Neural cell (in vitro differentiated cells): Measurements from ENCODE around the gene ALB. TPM values are rescaled to one million over a fixed set of nuclear protein-coding genes. Genes with fewer than 3 reads are reported as not detected.

Experiments used
- H2AFZ ChIP-seq: fragments of 200-600, 300-800 bp; sonication (generic), shearing (Covaris generic); 2 replicates; pipeline ENCODE4 v1.6.0; 2014; ENCODE audit warnings: low read depth, mild to moderate bottlenecking, antibody characterized with exemption, low read length, moderate library complexity
- H3F3A ChIP-seq: fragments of 200-600 bp; shearing (Covaris generic); 2 replicates; pipeline ENCODE4 v1.6.1; 2016; ENCODE audit warnings: mild to moderate bottlenecking, moderate library complexity, mixed read lengths, antibody characterized with exemption, low read length; ENCODE audit not compliant: insufficient read depth, poor library complexity, severe bottlenecking
- H3K27ac ChIP-seq: fragments of 200-600, 300-800 bp; sonication (generic), shearing (Covaris generic); 2 replicates; pipeline ENCODE4 v1.5.1; 2014; ENCODE audit warnings: mild to moderate bottlenecking, low read length, moderate library complexity
- H3K27me3 ChIP-seq: fragments of 300-800, 200-600 bp; sonication (generic), shearing (Covaris generic); 2 replicates; pipeline ENCODE4 v1.6.0; 2014; ENCODE audit warnings: mild to moderate bottlenecking, low read depth, low read length, moderate library complexity; ENCODE audit not compliant: insufficient read depth
- H3K36me3 ChIP-seq: fragments of 300-800, 200-600 bp; sonication (generic), shearing (Covaris generic); 2 replicates; pipeline ENCODE4 v1.5.1; 2014; ENCODE audit warnings: mild to moderate bottlenecking, antibody characterized with exemption, low read length, moderate library complexity; ENCODE audit not compliant: insufficient read depth
- H3K4me2 ChIP-seq: fragments of 300-800, 200-600 bp; sonication (generic), shearing (Covaris generic); 2 replicates; pipeline ENCODE4 v1.6.0; 2014; ENCODE audit warnings: mild to moderate bottlenecking, low read length
- H3K4me3 ChIP-seq: fragments of 300-800, 200-600 bp; sonication (generic), shearing (Covaris generic); 2 replicates; pipeline ENCODE4 v1.5.1; 2014; ENCODE audit warnings: mild to moderate bottlenecking, low read length, moderate library complexity
- H3K79me2 ChIP-seq: fragments of 200-600 bp; shearing (Covaris generic); replicated peaks from 2 replicates; pipeline ENCODE4 v1.6.0; 2014; ENCODE audit warnings: mild to moderate bottlenecking, low read length, moderate library complexity; ENCODE audit not compliant: insufficient read depth
- H3K9ac ChIP-seq: fragments of 300-800, 200-600 bp; sonication (generic), shearing (Covaris generic); 2 replicates; pipeline ENCODE4 v1.6.1; 2016; ENCODE audit warnings: mild to moderate bottlenecking, low read length, mixed read lengths
- H3K9me2 ChIP-seq: fragments of 200-600 bp; shearing (Covaris generic); 2 replicates; pipeline ENCODE4 v1.6.1; 2016; ENCODE audit warnings: mild to moderate bottlenecking, low read length, mixed read lengths; ENCODE audit not compliant: insufficient read depth
- H3K9me3 ChIP-seq: fragments of 200-600, 300-800 bp; sonication (generic), shearing (Covaris generic); 2 replicates; pipeline ENCODE4 v1.6.1; 2016; ENCODE audit warnings: mild to moderate bottlenecking, mixed run types, low read length, moderate library complexity, mixed read lengths
- H4K20me1 ChIP-seq: fragments of 200-600 bp; shearing (Covaris generic); 2 replicates; pipeline ENCODE4 v1.6.1; 2016; ENCODE audit warnings: mild to moderate bottlenecking, mixed run types; ENCODE audit not compliant: insufficient read depth
- CTCF ChIP-seq: fragments of 450-650 bp; IDR thresholded peaks from 2 replicates; pipeline ENCODE4 v1.5.1; 2014; ENCODE audit warnings: antibody characterized with exemption, mild to moderate bottlenecking, moderate library complexity; ENCODE audit not compliant: poor library complexity, severe bottlenecking
- EP300 ChIP-seq: fragments of 450-650 bp; conservative IDR thresholded peaks from 2 replicates; pipeline ENCODE4 v1.6.1; 2014; ENCODE audit warnings: antibody characterized with exemption, mild to moderate bottlenecking, moderate library complexity; ENCODE audit not compliant: poor library complexity, severe bottlenecking
- EZH2 ChIP-seq: fragments of 200-600, 300-800 bp; shearing (Covaris generic), sonication (generic); IDR thresholded peaks from 2 replicates; pipeline ENCODE4 v1.6.1; 2014; ENCODE audit warnings: antibody characterized with exemption, low read length, borderline replicate concordance, mild to moderate bottlenecking; ENCODE audit not compliant: insufficient read depth, poor library complexity, severe bottlenecking
- MXI1 ChIP-seq: fragments of 450-650 bp; conservative IDR thresholded peaks from 2 replicates; pipeline ENCODE4 v1.6.1; 2014; ENCODE audit warnings: antibody characterized with exemption, mild to moderate bottlenecking; ENCODE audit not compliant: poor library complexity, severe bottlenecking
- POLR2AphosphoS5 ChIP-seq: IDR thresholded peaks from 2 replicates; pipeline ENCODE4 v1.6.1; 2012
- RAD21 ChIP-seq: fragments of 450-650 bp; conservative IDR thresholded peaks from 2 replicates; pipeline ENCODE4 v1.6.1; 2014; ENCODE audit warnings: antibody characterized with exemption, mild to moderate bottlenecking, moderate library complexity
- REST ChIP-seq: IDR thresholded peaks from 2 replicates; pipeline ENCODE4 v1.6.1; 2012; ENCODE audit warnings: borderline replicate concordance
- SMC3 ChIP-seq: fragments of 450-650 bp; conservative IDR thresholded peaks from 2 replicates; pipeline ENCODE4 v1.6.1; 2014; ENCODE audit warnings: antibody characterized with exemption, mild to moderate bottlenecking, moderate library complexity; ENCODE audit not compliant: poor library complexity
- TAF1 ChIP-seq: IDR thresholded peaks from 2 replicates; pipeline ENCODE4 v1.6.1; 2012; ENCODE audit warnings: low read depth
- polyA plus RNA-seq: library from polyadenylated mRNA; depleted of rRNA; stranded (reverse); fragments of >200 nt; gene quantifications from 2 replicates; pipeline ENCODE4 v1.2.3, GENCODE V29; 2014

Gene ALB
- polyA plus RNA-seq, 1 donor from 2014 or later, result 3.4 TPM

GRCh38 chr4:73375328-73375741, 28.8 kb upstream of the ALB start:
- H3K9me2 ChIP-seq, result no peaks in the 10 kb centered on the region
- no peak for TF ChIP-seq TAF1
- TF ChIP-seq MXI1, result no peak
- TF ChIP-seq RAD21, result no peak
- no peak for TF ChIP-seq EZH2
- TF ChIP-seq POLR2AphosphoS5, result no peak
- TF ChIP-seq EP300, result no peak
- TF ChIP-seq CTCF, result no peak
- TF ChIP-seq REST, result no peak
- TF ChIP-seq SMC3, result no peak

GRCh38 chr4:73376251-73376650, 27.8 kb upstream of the ALB start:
- no peaks in the 10 kb centered on the region for H3K9me2 ChIP-seq
- H3K4me3 ChIP-seq, result no peak overlapping the region
- no peaks in the 10 kb centered on the region for H3F3A ChIP-seq
- H3K36me3 ChIP-seq, result no peaks in the 10 kb centered on the region
- H3K79me2 ChIP-seq, result no peaks in the 10 kb centered on the region
- H4K20me1 ChIP-seq, result no peaks in the 10 kb centered on the region
- no peak overlapping the region for H3K4me2 ChIP-seq
- H3K27me3 ChIP-seq, result no peaks in the 10 kb centered on the region
- no peaks in the 10 kb centered on the region for H3K9me3 ChIP-seq
- no peak overlapping the region for H3K9ac ChIP-seq
- TF ChIP-seq CTCF (no peak), RAD21 (no peak), EZH2 (no peak), MXI1 (no peak), REST (no peak), SMC3 (no peak), EP300 (no peak), POLR2AphosphoS5 (no peak)
- no peak overlapping the region for H3K27ac ChIP-seq
- H2AFZ ChIP-seq, result no peak overlapping the region

More at GRCh38 chr4:73375328-73375741, 28.8 kb upstream of the ALB start:
- H3F3A ChIP-seq, result no peaks in the 10 kb centered on the region
- no peaks in the 10 kb centered on the region for H3K9me3 ChIP-seq
- no peak overlapping the region for H3K4me3 ChIP-seq
- H3K4me2 ChIP-seq, result no peak overlapping the region
- H2AFZ ChIP-seq, result no peak overlapping the region
- no peak overlapping the region for H3K27ac ChIP-seq
- H3K36me3 ChIP-seq, result no peaks in the 10 kb centered on the region
- no peaks in the 10 kb centered on the region for H4K20me1 ChIP-seq
- H3K79me2 ChIP-seq, result no peaks in the 10 kb centered on the region
- no peak overlapping the region for H3K9ac ChIP-seq
- H3K27me3 ChIP-seq, result no peaks in the 10 kb centered on the region
